Esophagus muscularis mucosa (tissue), 3 donors: Measurements from ENCODE around the gene TOM1.

Experiments
- CTCF ChIP-seq, 3 experiments: fragments of 200-600 bp in 2 of 3; fragments of 450-650 bp in 1 of 3; sonication (generic) in 2 of 3; IDR thresholded peaks; one replicate each; pipeline ENCODE4 v1.5.1; 2017 to 2019; ENCODE audit warnings: antibody characterized with exemption in 3 of 3, mild to moderate bottlenecking in 2 of 3, moderate library complexity in 1 of 3
- POLR2A ChIP-seq: fragments of 450-650 bp; IDR thresholded peaks from one replicate; pipeline ENCODE4 v1.6.1; 2017; ENCODE audit warnings: antibody characterized with exemption, moderate library complexity, mild to moderate bottlenecking, low read depth

- no peak for TF ChIP-seq CTCF (IDR thresholded peaks at IDR 0.05)
- TF ChIP-seq POLR2A = no peak
Measured at GRCh38 chr22:35341090-35341874, 41.6 kb downstream of the TOM1 start.
